A673 (cell line): ENCODE results near the gene HNF1B. TPM values are rescaled to one million over a fixed set of nuclear protein-coding genes. Genes with fewer than 3 reads are reported as not detected.
A peak's percentile ranks its signal among the peaks of the same experiment; 100 is the strongest.

Experiments used
- BruUV-seq: library from RNA; stranded (reverse); fragments of 400-500 nt; replicated peaks from 2 replicates; lab custom pipeline; 2021; lab: Mats Ljungman, UMichigan
- CTCF ChIA-PET: fragments of 300-600 bp; sonication (Branson Sonifier 250); formaldehyde crosslinking; loops from one replicate; lab custom pipeline; 2022; ENCODE audit warnings: antibody characterized with exemption; lab: Charles Lee
- POLR2A ChIA-PET: fragments of 300-600 bp; sonication (Branson Sonifier 250); formaldehyde crosslinking; loops from one replicate; lab custom pipeline; 2022; ENCODE audit warnings: antibody characterized with exemption; ENCODE audit not compliant: low non-redundant PET; lab: Charles Lee
- DNase-seq: peaks from one replicate; pipeline ENCODE4 v3.0.0-alpha.2; 2015; ENCODE audit warnings: low spot score
- H3K27ac ChIP-seq: fragments of 200-600 bp; sonication (generic); 2 replicates; pipeline ENCODE4 v1.5.1; 2016; ENCODE audit warnings: mixed run types, low read depth, mild to moderate bottlenecking, mixed read lengths, antibody characterized with exemption, low read length; ENCODE audit not compliant: poor library complexity, severe bottlenecking
- H3K27me3 ChIP-seq: fragments of 200-600 bp; sonication (generic); replicated peaks from 2 replicates; pipeline ENCODE4 v1.6.1; 2017; ENCODE audit warnings: mixed run types, low read depth, mild to moderate bottlenecking, mixed read lengths, antibody characterized with exemption, low read length; ENCODE audit not compliant: insufficient read depth, poor library complexity
- H3K36me3 ChIP-seq: fragments of 200-600 bp; sonication (generic); 2 replicates; pipeline ENCODE4 v1.6.1; 2016; ENCODE audit warnings: mixed run types, mild to moderate bottlenecking, mixed read lengths, antibody characterized with exemption, low read length; ENCODE audit not compliant: insufficient read depth, poor library complexity, severe bottlenecking
- H3K4me1 ChIP-seq: fragments of 200-600 bp; sonication (generic); 2 replicates; pipeline ENCODE4 v1.6.1; 2017; ENCODE audit warnings: mixed run types, mild to moderate bottlenecking, mixed read lengths, antibody characterized with exemption, low read length; ENCODE audit not compliant: insufficient read depth, poor library complexity, severe bottlenecking
- H3K4me3 ChIP-seq: fragments of 200-600 bp; sonication (generic); 2 replicates; pipeline ENCODE4 v1.5.1; 2016; ENCODE audit warnings: low read depth, mixed run types, mild to moderate bottlenecking, mixed read lengths, low read length; ENCODE audit not compliant: poor library complexity, severe bottlenecking
- H3K9me3 ChIP-seq: fragments of 200-600 bp; sonication (generic); 2 replicates; pipeline ENCODE4 v1.6.1; 2016; ENCODE audit warnings: mixed run types, low read depth, mild to moderate bottlenecking, mixed read lengths, antibody characterized with exemption, low read length; ENCODE audit not compliant: poor library complexity, severe bottlenecking
- CTCF ChIP-seq: fragments of 300-800, 200-600 bp; sonication (generic); conservative IDR thresholded peaks from 2 replicates; pipeline ENCODE4 v1.5.1; 2017; ENCODE audit warnings: low read depth, mild to moderate bottlenecking, antibody characterized with exemption, low read length, moderate library complexity, mixed read lengths
- EZH2 ChIP-seq: fragments of 200-600 bp; sonication (generic); IDR thresholded peaks from 2 replicates; pipeline ENCODE4 v1.6.1; 2017; ENCODE audit warnings: borderline replicate concordance, low read depth, mild to moderate bottlenecking, mixed read lengths, antibody characterized with exemption, low read length; ENCODE audit not compliant: poor library complexity, severe bottlenecking
- intact Hi-C: fragments of 100-400 bp; cut with micrococcal nuclease; formaldehyde crosslinking; loops from one replicate; pipeline ENCODE4 v1.10.0; 2022; ENCODE audit not compliant: unreplicated experiment
- total RNA-seq: library from RNA; stranded (reverse); gene quantifications from 2 replicates; pipeline ENCODE4 v1.2.3, GENCODE V29; 2021

Gene HNF1B
- total RNA-seq, 1 experiment from 2014 or later = not detected

GRCh38 chr17:37742762-37743611 is 1.9 kb downstream of the HNF1B start:
- CTCF ChIA-PET = no interaction called here
- no TSS peak for BruUV-seq

GRCh38 chr17:37742116-37742761 is 2.6 kb downstream of the HNF1B start:
- H3K27ac ChIP-seq = no peak overlapping the region
- H3K27me3 ChIP-seq = peaks cover 93% of the 10 kb centered on the region
- peak overlapping the region; percentile 15 for H3K4me3 ChIP-seq
- TF ChIP-seq EZH2 = peak; percentile 89
- TF ChIP-seq CTCF = no peak
- ChIA-PET POLR2A (no interaction called here), CTCF (no interaction called here)
- DNase-seq = peak; percentile 2
- H3K4me1 ChIP-seq = no peaks in the 10 kb centered on the region
- no peaks in the 10 kb centered on the region for H3K36me3 ChIP-seq
- BruUV-seq = no TSS peak
- intact Hi-C loops = no loop called here
- no peaks in the 10 kb centered on the region for H3K9me3 ChIP-seq

More at GRCh38 chr17:37742762-37743611, 1.9 kb downstream of the HNF1B start:
- no peak for TF ChIP-seq CTCF
- TF ChIP-seq EZH2 = peak; percentile 81
- no peaks in the 10 kb centered on the region for H3K36me3 ChIP-seq
- intact Hi-C loops = no loop called here
- H3K27me3 ChIP-seq = peaks cover 99% of the 10 kb centered on the region
- no peaks in the 10 kb centered on the region for H3K9me3 ChIP-seq
- POLR2A ChIA-PET = no interaction called here
- H3K4me1 ChIP-seq = no peaks in the 10 kb centered on the region
- DNase-seq = no peak
- no peak overlapping the region for H3K27ac ChIP-seq
- no peak overlapping the region for H3K4me3 ChIP-seq

- H3K4me1 ChIP-seq = no peaks in the 10 kb centered on the region
- ChIA-PET CTCF (no interaction called here), POLR2A (no interaction called here)
- intact Hi-C loops = no loop called here
- no peaks in the 10 kb centered on the region for H3K36me3 ChIP-seq
- H3K27me3 ChIP-seq = peaks cover 86% of the 10 kb centered on the region
- TF ChIP-seq EZH2 = no peak
- no peak for TF ChIP-seq CTCF
- no peak overlapping the region for H3K4me3 ChIP-seq
- DNase-seq = no peak
- no peak overlapping the region for H3K27ac ChIP-seq
- H3K9me3 ChIP-seq = no peaks in the 10 kb centered on the region
- no TSS peak for BruUV-seq
Observed at GRCh38 chr17:37741341-37742115, 3.3 kb downstream of the HNF1B start.
